Lower lobe of right lung (tissue), 2 donors: ENCODE measurements around the gene LETM1. TPM values are rescaled to one million over a fixed set of nuclear protein-coding genes. Genes with fewer than 3 reads are reported as not detected.

ENCODE experiments used
- ATAC-seq, 2 donors: fragments of 200-7000 bp; cut with Tn5 transposase; one replicate each; pipeline ENCODE4 v1.9.1; 2020 to 2022; ENCODE audit warnings: mild to moderate bottlenecking in 2 of 2, moderate library complexity in 2 of 2
- DNase-seq: peaks from one replicate; pipeline ENCODE4 v3.0.0-alpha.2; 2020
- H3K27ac ChIP-seq: fragments of 200-600 bp; one replicate; pipeline ENCODE4 v1.8.0; 2022
- H3K27me3 ChIP-seq: fragments of 200-600 bp; one replicate; pipeline ENCODE4 v1.8.0; 2022; ENCODE audit warnings: low read depth
- H3K36me3 ChIP-seq: fragments of 200-600 bp; one replicate; pipeline ENCODE4 v1.8.0; 2022; ENCODE audit warnings: mild to moderate bottlenecking
- H3K4me1 ChIP-seq: fragments of 200-600 bp; one replicate; pipeline ENCODE4 v1.8.0; 2022
- H3K4me3 ChIP-seq: fragments of 200-600 bp; one replicate; pipeline ENCODE4 v1.8.0; 2022; ENCODE audit warnings: mild to moderate bottlenecking
- H3K9me3 ChIP-seq: fragments of 200-600 bp; one replicate; pipeline ENCODE4 v1.8.0; 2022
- intact Hi-C: fragments of 100-400 bp; cut with DNase I; formaldehyde crosslinking; loops from one replicate; pipeline ENCODE4 v1.11.0; 2022
- total RNA-seq: library from RNA; stranded (reverse); fragmentation: NEBNext Ultra II Directional; extraction: Animal tissue kit (Norgen Biotek cat#: 25700); gene quantifications from one replicate; pipeline ENCODE4 v1.2.1, GENCODE V29; 2021
- TF ChIP-seq, protein P1 (sequence below): fragments of 200-600 bp; IDR thresholded peaks from one replicate; pipeline ENCODE4 v1.8.0; 2022; ENCODE audit warnings: antibody characterized with exemption, mild to moderate bottlenecking
- donor health status: DM: no; HTN: yes; CAD: no; lungs with severe emphysema.

Gene LETM1
- total RNA-seq, 1 donor from 2014 or later = 33.6 TPM

DNA sequence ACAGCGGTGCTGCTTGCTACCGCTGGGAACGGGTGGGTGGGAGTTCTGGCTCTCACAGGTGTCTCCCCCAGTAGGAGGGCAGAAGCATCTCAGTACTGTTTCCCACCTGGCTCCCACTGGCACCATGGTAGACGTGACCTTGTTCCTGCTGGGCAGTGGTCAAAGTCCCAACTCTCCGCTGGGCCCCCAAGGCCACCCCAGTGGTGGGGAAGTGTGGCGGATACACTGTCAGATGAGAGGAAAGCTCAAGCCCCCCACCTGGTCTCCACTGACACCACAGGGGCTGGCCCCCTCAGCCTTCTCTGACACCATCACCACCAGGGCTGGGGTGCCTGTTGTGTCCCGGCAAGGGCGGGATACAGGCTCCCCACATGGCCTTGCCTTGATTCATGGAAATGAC lies 24.6 kb downstream of the LETM1 start:
- no peak for DNase-seq
- H3K4me3 ChIP-seq = no peak overlapping the region
- no peaks in the 10 kb centered on the region for H3K4me1 ChIP-seq
- no peaks in the 10 kb centered on the region for H3K27me3 ChIP-seq
- no peak for ATAC-seq
- TF ChIP-seq, protein P1, sequence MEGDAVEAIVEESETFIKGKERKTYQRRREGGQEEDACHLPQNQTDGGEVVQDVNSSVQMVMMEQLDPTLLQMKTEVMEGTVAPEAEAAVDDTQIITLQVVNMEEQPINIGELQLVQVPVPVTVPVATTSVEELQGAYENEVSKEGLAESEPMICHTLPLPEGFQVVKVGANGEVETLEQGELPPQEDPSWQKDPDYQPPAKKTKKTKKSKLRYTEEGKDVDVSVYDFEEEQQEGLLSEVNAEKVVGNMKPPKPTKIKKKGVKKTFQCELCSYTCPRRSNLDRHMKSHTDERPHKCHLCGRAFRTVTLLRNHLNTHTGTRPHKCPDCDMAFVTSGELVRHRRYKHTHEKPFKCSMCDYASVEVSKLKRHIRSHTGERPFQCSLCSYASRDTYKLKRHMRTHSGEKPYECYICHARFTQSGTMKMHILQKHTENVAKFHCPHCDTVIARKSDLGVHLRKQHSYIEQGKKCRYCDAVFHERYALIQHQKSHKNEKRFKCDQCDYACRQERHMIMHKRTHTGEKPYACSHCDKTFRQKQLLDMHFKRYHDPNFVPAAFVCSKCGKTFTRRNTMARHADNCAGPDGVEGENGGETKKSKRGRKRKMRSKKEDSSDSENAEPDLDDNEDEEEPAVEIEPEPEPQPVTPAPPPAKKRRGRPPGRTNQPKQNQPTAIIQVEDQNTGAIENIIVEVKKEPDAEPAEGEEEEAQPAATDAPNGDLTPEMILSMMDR = no peak
- intact Hi-C loops = no loop called here
- H3K27ac ChIP-seq = no peak overlapping the region
- H3K36me3 ChIP-seq = peaks cover 76% of the 10 kb centered on the region
- H3K9me3 ChIP-seq = no peaks in the 10 kb centered on the region

DNA sequence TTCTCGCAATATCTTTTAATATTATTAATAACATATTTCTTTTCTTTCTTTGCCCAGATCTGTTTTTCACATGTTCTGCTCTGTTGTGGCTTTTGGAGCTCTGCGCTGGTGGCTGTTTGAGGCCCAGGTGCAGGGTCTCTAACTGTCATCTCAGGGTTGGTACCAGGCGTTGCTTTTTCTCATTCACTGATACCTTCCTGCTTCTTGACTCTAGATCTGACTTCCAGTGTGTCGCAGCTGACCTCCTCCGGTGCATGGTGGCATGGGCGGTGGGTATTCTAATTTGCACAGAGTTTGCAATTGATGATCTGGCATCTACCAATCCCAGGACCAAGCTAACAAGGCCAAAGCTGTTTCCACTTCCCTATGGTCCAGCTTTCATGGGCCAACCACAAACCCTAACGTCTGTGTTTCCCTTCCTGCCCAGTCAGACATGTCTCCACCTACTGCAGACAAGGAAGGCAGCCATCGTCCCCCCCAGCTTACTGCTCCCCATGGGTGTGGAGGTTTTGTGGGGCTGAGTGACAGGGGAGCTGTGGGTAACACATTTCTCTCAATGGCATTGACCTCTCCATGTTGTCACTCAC lies 25.2 kb downstream of the LETM1 start:
- Histone ChIP-seq H3K4me3 (no peak overlapping the region), H3K27me3 (no peaks in the 10 kb centered on the region), H3K36me3 (peaks cover 76% of the 10 kb centered on the region), H3K9me3 (no peaks in the 10 kb centered on the region), H3K4me1 (no peaks in the 10 kb centered on the region), H3K27ac (no peak overlapping the region)
- no peak for DNase-seq
- TF ChIP-seq, protein P1 = no peak
- intact Hi-C loops = no loop called here
- no peak for ATAC-seq

DNA sequence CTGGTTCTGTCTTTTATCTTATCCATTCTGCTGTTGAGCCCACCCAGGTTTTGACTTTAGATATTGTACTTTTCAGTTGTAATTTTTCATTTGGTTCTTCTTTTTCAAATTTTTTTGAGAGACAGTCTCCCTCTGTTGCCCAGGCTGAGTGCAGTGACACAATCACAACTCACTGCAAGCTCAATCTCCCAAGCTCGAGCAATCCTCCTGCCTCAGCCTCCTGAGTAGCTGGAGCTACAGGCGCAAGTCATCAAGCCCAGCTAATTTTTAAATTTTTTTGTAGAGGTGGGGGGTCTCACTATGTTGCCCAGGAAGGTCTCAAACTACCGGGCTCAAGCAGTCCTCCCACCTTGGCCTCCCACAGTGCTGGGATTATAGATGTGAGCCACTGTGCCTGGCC lies 25.7 kb downstream of the LETM1 start:
- no peak for ATAC-seq
- intact Hi-C loops = no loop called here
- peaks cover 76% of the 10 kb centered on the region for H3K36me3 ChIP-seq

DNA sequence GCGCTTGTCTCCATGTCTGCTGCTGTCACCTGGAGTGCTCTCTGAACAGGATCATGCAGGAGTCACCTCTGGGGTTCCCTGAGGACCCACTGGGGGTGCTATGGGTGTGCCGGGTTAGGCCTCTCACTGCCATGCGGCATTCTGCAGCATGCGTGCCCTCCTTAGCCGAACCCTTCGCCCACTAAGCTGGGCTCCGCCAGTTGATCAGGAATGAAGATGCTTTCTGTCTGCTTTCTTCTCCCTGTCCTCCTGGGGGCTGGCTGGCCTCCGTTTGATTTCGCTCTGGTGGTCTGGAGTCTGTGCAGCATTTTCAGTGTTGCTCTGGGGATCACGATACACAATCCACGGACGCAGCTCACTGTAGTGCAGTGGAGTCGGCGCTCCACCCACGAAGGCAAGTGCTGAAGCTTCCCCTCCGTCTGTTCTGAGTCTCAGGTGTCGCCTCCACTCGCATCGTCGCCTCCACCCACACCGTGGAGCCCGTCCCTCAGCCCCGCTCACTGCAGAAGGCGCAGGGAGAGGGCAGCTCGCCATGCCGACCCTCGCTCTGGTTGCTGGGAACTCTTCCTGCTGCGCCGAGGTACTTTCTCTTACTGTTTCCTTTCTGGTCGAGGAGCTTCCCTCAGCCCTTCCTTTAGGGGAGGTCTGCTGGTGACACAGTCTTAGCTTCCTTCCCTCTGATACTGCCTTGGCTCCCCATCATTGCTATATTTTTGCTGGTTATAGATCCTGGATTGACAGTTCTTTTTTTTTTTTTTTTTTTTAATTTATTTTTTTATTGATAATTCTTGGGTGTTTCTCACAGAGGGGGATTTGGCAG lies 29.2 kb downstream of the LETM1 start:
- Histone ChIP-seq H3K27ac (no peak overlapping the region), H3K4me1 (no peaks in the 10 kb centered on the region), H3K36me3 (peaks cover 76% of the 10 kb centered on the region), H3K4me3 (no peak overlapping the region), H3K9me3 (no peaks in the 10 kb centered on the region), H3K27me3 (no peaks in the 10 kb centered on the region)
- DNase-seq (no peak), ATAC-seq (no peak)
- intact Hi-C loops = no loop called here
- TF ChIP-seq, protein P1 = no peak

More for the DNA sequence above, 25.7 kb downstream of the LETM1 start:
- TF ChIP-seq, protein P1 = no peak
- no peaks in the 10 kb centered on the region for H3K9me3 ChIP-seq
- no peaks in the 10 kb centered on the region for H3K4me1 ChIP-seq
- H3K27ac ChIP-seq = no peak overlapping the region
- no peaks in the 10 kb centered on the region for H3K27me3 ChIP-seq
- no peak overlapping the region for H3K4me3 ChIP-seq
- DNase-seq = no peak

DNA sequence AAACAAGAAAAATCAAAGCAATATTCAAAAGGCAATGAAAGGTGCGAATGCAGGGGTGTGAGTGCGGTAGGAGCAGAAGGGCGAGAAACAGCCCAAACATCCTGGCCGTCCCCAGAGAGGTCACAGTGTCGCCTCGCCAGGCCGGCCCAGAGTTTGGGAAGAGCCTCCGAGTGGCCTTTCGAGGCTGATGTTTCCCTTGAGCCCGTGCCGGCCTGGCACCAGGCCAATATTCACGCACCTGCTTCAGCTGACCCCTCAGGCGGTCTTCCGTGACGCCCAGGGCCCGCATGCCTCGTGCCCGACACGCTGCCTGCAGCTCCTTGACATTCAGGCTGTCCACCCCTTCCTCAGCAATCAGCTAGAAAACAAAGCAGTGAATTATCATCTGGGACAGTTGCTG lies 30.6 kb downstream of the LETM1 start:
- Histone ChIP-seq H3K9me3 (no peaks in the 10 kb centered on the region), H3K4me1 (no peaks in the 10 kb centered on the region), H3K27me3 (no peaks in the 10 kb centered on the region), H3K36me3 (peaks cover 74% of the 10 kb centered on the region), H3K4me3 (no peak overlapping the region), H3K27ac (no peak overlapping the region)
- TF ChIP-seq, protein P1 = no peak
- DNase-seq (no peak), ATAC-seq (no peak)
- intact Hi-C loops = no loop called here
